Stimulated activated CD8-positive, alpha-beta memory T cell treated with anti-CD3 and anti-CD28 coated beads, Interleukin-7, amount 100 ng/mL, for 24 hours (primary cell): ENCODE results near the gene C22orf42.
"Not testable (repeated sequence)": the region's sequence is repeated elsewhere in the genome, so short reads cannot be mapped to it uniquely, and the experiment has no call there.

Experiments
- DNase-seq: peaks from one replicate; pipeline ENCODE4 v3.0.0-alpha.2; 2020; ENCODE audit warnings: low read depth

The C22orf42 gene

DNA sequence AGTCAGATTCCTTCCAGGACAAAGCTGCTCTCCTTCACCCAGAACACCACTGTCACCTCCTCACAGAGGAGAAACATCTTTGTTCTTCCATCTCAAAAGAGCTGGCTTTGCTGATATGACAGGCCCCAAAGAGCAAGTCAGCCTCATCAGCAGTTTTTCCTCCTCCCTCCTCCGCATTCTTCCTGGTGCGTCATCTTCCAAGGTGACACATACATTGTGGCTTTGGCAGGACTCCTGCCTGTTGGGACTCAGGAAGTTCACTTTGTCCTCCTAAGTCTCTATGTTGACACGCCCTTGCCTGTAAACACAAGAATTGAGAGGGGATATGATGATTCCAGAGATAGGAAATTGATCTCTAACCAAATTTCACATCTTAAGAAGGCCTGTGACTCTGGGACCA is 23.1 kb downstream of the C22orf42 start:
- DNase-seq: not testable (repeated sequence)

DNA sequence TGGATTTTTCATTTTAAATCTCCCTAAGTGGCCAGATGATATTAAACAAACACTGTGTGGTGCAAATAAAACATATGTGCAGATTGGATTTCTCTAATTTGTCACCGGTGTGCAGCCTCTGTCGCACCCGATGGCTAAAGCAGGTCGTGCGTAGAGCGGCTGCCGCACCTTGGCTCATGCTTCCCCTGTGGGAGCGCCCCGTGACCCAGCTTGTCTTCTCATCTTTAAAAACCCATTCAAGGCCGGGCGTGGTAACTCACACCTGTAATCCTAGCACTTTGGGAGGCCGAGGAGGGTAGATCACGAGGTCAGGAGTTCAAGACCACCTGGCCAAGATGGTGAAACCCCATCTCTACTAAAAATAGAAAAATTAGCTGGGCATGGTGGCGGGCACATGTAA is 24.3 kb downstream of the C22orf42 start:
- DNase-seq: not testable (repeated sequence)

- DNase-seq: no peak
Observed at GRCh38 chr22:32132783-32133182, 26.3 kb downstream of the C22orf42 start.

DNA sequence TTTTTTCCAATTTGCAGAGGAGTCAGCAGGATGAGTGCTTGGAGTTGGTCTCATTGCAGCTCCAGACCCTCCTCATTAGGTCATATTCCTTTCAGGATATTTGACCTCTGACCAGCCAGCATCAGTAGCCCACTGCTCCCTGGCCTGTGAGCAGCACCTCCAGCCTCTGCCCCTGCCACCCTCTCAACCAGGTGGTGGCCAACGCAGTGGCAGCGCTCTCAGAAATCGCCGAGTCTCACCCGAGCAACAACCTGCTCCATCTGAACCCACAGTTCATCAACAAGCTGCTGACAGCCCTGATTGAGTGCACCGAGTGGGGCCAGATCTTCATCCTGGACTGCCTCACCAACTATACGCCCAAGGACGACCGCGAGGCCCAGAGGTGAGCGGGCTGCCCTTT is 27.0 kb downstream of the C22orf42 start:
- no peak for DNase-seq

GRCh38 chr22:32130464-32130863 is 28.6 kb downstream of the C22orf42 start:
- DNase-seq: no peak

DNA sequence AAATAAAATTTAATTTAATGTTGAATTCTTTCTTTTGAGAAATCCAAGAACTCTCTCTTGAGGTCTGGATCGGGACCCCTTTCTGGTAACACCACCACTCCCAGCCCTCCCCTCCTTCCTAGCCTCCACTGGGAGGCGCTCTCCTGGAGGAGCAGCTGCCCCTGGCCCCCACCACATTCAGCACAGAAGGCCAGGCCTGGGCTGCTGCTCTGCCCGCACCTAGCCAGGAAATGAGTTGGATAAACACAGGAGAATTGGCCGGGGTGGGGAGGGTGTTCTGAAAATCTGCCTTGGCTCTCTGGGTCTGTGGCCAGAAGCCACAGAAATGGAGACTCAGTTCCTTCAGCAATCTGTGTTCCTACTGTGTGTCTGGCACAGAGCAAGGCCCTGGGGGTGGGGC is 31.2 kb downstream of the C22orf42 start:
- no peak for DNase-seq

- no peak for DNase-seq
Observed at GRCh38 chr22:32123657-32124056, 35.4 kb downstream of the C22orf42 start.

DNA sequence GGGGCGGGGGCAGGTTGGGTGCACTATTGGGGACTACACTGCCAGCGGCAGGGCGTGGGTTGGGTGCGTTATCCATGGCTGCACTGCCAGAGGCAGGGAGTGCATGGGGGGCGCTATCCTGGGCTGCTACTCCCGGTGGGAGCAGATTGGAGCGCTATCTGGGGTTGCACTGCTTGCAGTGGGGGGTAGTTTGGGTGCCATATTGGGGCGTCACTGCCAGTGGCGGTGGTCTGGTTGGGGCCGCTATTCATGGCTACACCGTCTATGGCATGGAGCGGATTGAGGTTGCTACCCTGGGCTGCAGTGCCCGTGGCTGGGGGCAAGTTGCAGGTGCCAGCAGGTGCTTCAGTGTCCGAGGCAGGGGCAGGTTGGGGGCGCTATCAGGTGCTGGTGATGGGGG is 36.2 kb downstream of the C22orf42 start:
- no peak for DNase-seq

DNA sequence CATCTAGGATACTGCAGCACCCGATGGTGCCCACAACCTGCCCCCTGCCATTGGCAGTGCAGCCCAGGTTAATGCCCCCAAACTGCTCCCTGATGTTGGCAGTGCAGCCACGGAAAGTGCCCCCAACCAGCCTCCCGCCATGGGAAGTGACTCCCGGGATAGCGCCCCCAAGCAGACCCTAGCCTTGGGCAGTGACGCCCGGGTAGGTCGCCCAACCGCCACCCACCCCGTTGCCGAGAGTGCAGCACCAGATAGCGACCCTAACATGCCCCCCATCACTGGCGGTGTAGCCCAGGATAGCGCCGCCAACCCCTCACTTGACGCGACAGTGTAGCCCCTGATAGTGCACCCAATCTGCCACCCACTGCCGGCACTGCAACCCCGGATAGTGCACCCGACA is 38.5 kb downstream of the C22orf42 start:
- no peak for DNase-seq

GRCh38 chr22:32119568-32120235 is 39.4 kb downstream of the C22orf42 start:
- DNase-seq: no peak

DNA sequence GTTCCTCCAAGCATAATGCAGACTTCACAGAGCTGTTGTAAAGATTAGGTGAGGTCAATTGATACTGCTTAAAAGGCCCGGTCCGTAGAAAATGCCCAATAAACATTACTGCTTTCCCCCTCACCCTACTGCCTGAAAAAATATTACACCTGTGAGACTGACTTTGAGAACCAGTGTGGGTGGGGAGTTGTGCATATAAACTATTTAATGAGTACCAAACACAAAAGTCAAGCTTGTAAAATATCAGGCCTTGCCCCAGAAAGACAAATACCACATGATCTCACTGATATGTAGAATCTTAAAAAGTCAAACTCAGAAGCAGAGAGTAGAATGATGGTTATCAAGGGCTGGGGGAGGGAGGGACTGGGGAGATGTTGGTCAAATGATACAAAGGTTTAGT is 46.7 kb downstream of the C22orf42 start:
- DNase-seq: no peak

DNA sequence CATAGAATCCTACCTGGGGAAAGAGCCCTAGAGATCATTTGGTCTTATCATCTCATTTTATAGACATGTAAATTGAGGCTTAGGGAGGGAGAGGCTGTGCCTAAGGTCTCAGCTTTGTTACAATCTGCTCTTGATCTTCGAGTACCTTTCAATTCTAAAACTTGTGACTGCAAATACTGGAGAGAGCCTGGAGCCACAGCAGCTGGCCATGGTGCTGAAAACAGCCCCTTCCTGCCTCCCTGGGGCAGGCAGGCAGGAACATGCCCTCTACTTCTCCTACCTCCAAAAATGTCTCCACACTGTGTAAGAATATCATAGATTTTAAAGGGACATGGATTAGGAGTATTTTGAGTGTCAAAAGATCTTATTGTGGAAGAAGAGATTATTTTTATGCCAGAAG is 52.2 kb downstream of the C22orf42 start:
- no peak for DNase-seq

GRCh38 chr22:32103658-32104315 is 55.3 kb downstream of the C22orf42 start:
- DNase-seq: no peak

DNA sequence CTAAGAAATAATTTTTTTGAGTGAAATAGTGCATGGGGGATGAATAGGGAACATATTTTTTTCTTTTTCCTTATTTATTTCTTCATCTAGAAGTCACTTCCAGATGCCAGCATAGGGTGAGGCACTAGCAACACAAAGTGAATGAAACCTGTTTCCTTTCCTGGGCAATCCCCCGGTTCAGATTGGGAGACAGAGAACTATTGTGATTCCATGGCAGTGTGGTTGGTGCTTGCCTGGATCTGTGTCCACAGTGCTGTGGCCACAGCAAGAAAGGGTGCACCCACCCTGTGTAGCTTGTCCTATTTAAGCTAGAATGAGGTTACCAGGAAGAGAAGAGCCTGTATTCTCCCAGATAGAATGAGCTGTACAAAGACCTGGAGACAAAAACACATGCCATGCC is 58.4 kb downstream of the C22orf42 start:
- DNase-seq: no peak
